Measurements from ENCODE around the gene SMAD2.
"Not testable (repeated sequence)": the region's sequence is repeated elsewhere in the genome, so short reads cannot be mapped to it uniquely, and the experiment has no call there.

The SMAD2 gene
- 154 reads per million, percentile 89 among the genes with 10 or more reads in this experiment for total RNA-seq

GRCh38 chr18:47930199-47930930 lies at the start of gene SMAD2:
Gene SMAD2, minus strand, starts transcription at chr18:47930659. Its CDS starts 33,903 bp downstream, at chr18:47896756.
- DNase-seq = peak; percentile 78

GRCh38 chr18:47979611-47980200 lies 49.2 kb upstream of the SMAD2 start:
- DNase-seq = no peak

- DNase-seq = no peak
Measured at GRCh38 chr18:47978603-47979002, 48.1 kb upstream of the SMAD2 start.

GRCh38 chr18:47978141-47978540 lies 47.7 kb upstream of the SMAD2 start:
- DNase-seq = no peak

- DNase-seq = no peak
Measured at GRCh38 chr18:47975701-47976100, 45.2 kb upstream of the SMAD2 start.

- DNase-seq = no peak
Measured at GRCh38 chr18:47975105-47975504, 44.6 kb upstream of the SMAD2 start.

GRCh38 chr18:47970664-47971531 lies 40.4 kb upstream of the SMAD2 start:
- no peak for DNase-seq

- DNase-seq = no peak
Measured at GRCh38 chr18:47969816-47970215, 39.4 kb upstream of the SMAD2 start.

GRCh38 chr18:47968721-47969120 lies 38.3 kb upstream of the SMAD2 start:
- DNase-seq = no peak

- no peak for DNase-seq
Measured at GRCh38 chr18:47968006-47968676, 37.7 kb upstream of the SMAD2 start.

- DNase-seq = no peak
Measured at GRCh38 chr18:47964053-47964452, 33.6 kb upstream of the SMAD2 start.

GRCh38 chr18:47961003-47961402 lies 30.5 kb upstream of the SMAD2 start:
- DNase-seq = not testable (repeated sequence)

GRCh38 chr18:47953471-47953931 lies 23.0 kb upstream of the SMAD2 start:
- DNase-seq = no peak

GRCh38 chr18:47950511-47950910 lies 20.1 kb upstream of the SMAD2 start:
- DNase-seq = no peak

GRCh38 chr18:47949202-47949601 lies 18.7 kb upstream of the SMAD2 start:
- DNase-seq = no peak

GRCh38 chr18:47946889-47947288 lies 16.4 kb upstream of the SMAD2 start:
- no peak for DNase-seq

- DNase-seq = no peak
Measured at GRCh38 chr18:47944972-47945852, 14.8 kb upstream of the SMAD2 start.

GRCh38 chr18:47936952-47937351 lies 6.5 kb upstream of the SMAD2 start:
- no peak for DNase-seq

GRCh38 chr18:47935321-47936055 lies 5.0 kb upstream of the SMAD2 start:
- DNase-seq = no peak

- DNase-seq = no peak
Measured at GRCh38 chr18:47932603-47933002, 2.1 kb upstream of the SMAD2 start.

GRCh38 chr18:47932190-47932589 lies 1.7 kb upstream of the SMAD2 start:
- DNase-seq = no peak
